ENCODE results near the gene ACAA2.

Gene ACAA2

DNA sequence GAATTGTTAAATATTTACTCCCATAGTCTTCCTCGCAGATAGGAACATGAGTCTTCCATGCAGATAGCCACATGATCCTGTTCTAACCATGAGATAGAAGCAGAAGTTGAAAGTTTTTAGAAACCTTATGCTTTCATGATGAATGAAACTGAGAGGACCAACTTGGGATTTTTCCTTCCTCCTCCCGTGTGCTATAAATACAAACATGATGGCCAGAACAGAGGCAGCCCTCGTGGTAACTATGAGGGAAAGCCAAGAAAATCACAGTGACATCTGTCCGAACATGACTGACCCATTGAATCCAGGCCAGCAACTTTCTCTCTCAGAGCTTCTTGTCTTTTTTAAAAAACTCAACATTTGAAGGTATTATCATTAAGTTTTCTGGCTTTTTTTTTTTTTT is 78.5 kb downstream of the ACAA2 start:
- DNase-seq, result peak in 2 of 3 donors; percentile 8 to 28

DNA sequence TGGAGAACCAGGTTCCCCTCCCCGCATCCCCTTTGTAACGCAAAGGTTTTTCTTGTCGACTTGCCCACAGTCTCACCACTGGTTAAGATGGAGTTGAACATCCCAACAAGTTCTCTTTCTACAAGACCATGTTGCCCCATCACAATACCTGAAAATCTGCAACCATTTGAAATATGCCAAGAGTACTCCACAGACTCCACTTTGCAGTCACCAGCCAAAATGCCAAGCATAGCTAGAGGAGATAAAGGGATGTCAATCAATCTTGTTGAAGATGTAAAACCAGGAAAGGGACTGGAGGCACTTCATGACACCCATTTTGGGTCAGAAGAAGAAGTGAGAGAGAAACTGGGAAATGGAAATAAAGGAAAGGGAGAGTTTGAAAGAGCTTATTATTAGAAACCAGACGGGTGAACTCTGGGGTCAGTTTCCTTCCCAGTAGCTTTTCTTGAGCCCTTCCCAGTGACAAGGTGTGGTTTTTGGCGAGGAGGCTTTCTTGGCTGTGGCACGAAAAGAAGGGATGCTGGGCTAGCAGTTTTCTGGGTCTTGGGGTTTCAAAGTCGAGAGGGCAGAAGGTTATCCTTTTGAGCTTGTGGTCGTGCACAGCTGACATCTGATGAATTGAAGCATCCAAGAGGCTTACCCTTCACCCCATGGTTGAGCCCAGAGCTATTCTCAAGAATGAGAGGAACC is 79.3 kb downstream of the ACAA2 start:
- DNase-seq, result no peak

DNA sequence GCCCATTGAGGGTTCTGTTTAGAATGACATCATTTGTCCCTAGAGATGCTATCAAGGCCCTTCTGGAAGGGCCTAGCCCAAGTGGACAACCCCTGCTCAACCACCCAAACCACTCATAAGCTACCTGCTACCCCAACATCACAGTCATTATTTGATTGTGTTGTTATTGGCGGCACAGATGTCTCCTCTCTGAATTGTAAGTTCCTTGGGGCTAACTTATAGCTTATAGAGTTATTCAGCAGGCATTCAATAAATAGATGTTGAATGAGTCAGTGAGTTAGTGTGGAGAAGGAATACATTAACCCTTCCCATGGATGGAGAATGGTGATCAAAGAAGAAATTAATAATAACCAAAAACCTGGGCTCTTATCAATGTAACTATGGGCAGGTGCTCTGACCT is 80.0 kb downstream of the ACAA2 start:
- no peak for DNase-seq

Data from suppressor macrophage treated with lipopolysaccharide for 1 hour (primary cell).